Amniotic epithelial cell (primary cell): Measurements from ENCODE around the gene RBPJL.
"Not testable (repeated sequence)": the region's sequence is repeated elsewhere in the genome, so short reads cannot be mapped to it uniquely, and the experiment has no call there.

Experiments used
- DNase-seq: peaks from one replicate; pipeline ENCODE4 v3.0.0-alpha.2; 2010; ENCODE audit warnings: low read depth

RBPJL gene

DNA sequence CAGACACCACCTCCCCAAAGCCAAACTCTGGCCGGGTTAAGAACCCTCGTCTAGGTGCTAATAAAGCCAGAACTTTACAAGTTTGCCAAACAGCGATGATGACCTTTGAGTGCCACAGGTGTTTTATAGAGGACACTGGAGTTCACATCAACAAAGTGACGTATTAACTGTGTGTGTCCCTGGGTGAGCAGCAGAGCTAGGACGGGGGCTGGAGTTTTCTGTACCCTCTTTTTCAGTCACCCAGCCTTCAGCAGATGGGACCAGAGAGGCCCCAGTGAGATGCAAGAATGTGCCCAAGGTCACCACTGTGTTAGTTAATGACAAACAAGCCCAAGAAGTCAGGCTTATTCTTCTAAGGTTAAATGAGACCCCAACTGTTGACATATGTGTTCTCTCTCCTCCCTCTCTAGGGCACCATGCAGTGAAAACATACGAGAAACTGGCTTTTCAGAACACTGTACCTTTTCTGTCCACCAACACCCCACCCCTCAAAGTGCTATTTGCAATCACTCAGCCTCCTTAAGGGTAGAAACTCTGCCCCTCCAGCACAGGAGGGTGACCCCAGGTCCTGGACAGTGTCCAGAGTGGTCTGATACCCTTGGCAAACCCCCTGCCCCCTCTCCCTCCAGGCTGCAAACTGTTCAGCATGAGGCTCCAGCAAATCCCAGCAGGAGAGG is 36.4 kb downstream of the RBPJL start:
- no peak for DNase-seq

DNA sequence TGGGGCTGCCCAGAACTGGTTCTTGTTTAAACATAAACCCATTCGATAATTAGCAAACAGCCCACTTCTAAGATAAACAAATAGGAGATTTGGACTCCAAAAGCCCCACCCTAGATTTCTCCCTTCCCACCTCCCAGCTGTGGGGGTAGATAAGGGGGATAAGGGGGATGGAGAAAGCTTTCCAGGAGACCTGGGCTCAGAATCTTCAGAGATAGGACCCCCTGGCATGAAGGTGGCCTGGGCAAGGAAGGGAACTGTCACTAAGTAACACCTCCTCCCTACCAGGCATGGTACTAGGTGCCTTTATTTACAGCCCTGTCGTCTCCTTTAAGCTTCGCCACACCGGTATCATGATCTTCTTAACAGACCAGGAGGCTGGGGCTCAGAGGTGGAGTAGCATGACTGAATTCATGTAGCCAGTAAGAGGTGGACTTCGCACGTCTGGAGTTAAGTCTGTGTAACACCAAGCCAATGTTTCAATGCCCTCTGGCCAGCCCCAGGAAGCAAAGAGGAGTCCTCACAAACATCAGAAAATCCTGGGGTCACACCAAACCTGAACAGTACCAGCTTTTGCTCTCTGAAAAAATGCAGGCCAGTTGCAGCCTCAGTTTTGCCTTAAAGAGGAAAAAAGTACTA is 37.0 kb downstream of the RBPJL start:
- DNase-seq = peak; percentile 30

DNA sequence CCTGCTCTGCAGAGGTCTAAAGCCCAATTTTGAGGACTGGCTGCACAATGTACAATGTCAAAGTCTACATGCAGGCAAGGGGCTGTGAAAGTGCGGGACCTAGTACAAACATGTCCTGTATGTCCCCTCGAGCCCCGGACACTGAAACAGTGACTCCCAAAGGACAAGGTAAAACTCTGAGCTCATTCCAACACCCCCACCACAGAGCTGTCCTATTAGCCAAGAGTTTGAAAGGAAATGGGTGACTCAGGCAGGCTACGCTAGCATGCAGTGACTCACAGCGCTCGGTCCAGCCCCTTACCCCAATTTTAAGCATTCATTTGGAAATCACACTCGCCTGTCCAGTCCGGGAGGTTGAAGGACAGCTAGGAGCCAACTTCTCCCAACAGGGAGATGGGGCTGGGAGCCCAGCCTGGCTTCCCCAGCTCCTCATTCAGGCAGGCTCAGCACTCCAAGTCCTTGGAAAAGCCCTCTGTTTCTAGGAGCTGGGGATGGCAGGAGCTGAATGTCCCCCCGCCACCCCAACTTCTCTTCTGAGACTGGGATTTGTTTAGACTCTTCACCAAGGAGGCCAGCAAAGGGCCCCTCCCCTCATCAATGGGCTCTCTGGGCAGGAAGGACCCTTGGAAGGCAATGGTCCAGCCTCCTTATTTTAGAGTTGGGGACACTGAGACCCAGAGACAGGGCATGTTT is 37.7 kb downstream of the RBPJL start:
- DNase-seq = peak; percentile 88

DNA sequence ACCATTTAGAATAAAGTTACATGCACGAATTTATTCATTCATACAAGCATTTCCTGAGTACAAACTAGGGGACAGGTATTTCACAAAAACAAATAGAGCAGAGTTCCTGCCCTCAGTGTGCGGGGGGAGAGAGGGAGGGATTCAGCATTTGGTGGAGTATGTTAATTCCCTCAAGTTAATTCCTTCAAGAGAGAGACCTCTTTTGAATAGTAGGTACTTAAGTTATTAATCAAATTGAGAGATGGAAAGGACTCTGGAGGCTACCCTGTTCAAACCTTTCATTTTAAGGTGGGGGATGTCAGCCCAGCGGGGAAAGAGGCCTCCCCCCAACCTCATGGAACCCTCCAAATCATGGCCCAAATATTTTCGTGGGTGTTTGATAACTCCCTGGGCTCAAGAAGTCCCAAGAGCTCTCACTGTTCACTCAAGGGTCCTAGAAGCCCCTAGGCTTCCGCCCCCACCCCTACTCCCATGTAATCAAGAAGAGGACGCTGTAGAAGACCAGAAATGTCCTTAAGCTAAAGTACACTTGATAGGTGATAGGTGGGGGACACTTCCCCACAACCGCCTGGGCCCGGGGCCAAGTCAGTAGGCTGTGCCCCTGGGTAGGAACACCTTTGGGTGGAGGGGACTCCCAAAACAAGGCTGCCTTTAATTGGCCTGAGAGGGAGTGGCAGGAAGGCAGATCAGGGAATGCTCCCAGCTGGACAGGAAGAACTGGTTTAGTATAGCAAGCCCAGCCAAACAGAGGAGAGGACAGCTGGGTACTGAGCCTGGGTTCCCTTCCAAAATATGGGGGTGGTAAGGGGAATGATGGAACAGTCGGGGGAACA is 38.7 kb downstream of the RBPJL start:
- DNase-seq = no peak

DNA sequence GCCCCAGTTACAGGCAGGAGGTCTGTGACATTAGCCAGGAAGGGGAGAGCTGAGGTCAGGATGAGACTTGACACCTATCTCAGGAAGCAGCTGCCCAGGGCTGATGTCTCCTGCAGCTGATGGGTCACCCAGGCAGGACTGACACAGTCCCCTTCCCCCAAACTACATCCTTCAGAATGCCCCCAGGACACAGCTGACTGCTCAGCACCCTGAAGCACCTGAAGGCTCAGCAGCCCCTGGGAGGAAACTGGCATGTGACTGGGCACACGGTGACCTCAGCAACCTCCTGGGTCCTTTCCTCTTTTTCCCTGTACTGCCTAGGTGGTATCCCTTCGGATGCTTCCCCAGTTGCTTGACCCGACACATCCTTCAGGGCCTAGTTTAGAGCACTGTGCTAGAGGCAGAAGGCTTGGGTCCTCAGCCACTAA is 39.7 kb downstream of the RBPJL start:
- no peak for DNase-seq

DNA sequence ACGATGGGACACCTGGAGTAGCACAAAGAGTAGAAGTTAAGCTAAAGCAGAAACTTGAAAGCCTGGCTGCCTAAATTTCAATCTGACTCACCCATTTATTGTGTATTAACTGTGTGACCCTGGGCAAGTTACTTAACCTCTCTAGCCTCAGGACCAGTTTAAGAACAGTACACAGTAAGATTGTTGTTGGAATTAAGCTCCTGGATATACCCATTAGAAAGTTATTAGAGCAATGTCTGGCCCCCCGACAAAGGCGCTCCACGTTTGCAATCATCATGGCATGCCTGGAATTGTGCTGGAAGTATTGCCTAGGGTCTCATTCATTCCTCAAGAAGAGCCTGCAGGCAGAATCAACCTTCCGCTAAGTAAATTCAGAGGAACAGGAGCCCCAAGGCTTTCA is 40.2 kb downstream of the RBPJL start:
- no peak for DNase-seq

GRCh38 chr20:45347297-45347935 is 40.8 kb downstream of the RBPJL start:
- no peak for DNase-seq

- peak; percentile 40 for DNase-seq
Measured at GRCh38 chr20:45347936-45348778, 41.5 kb downstream of the RBPJL start, which contains the start of gene SDC4. Gene SDC4 (minus strand): TSS chr20:45348424. CDS start chr20:45348384, 40 bp downstream.

GRCh38 chr20:45350217-45350616 is 43.6 kb downstream of the RBPJL start:
- DNase-seq = no peak

GRCh38 chr20:45350795-45351194 is 44.2 kb downstream of the RBPJL start:
- DNase-seq = not testable (repeated sequence)

DNA sequence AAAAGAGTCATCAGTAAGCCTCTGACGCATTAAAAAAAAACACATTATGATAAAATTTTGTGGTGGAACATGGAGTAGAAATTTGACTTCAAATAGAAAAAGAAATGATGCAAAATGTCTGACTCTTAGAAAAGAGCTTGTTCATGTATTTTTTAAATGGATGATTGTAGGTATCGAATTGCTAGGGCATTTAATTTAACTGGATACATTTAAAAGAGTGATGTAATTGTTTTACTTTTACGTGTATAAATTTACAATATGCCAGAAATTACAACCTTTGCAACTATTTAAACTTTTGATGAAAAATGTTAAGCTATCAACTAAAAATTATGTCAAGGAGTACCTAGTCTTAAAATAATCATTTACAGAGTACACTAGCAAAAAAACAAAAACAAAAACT is 46.1 kb downstream of the RBPJL start:
- DNase-seq = no peak

DNA sequence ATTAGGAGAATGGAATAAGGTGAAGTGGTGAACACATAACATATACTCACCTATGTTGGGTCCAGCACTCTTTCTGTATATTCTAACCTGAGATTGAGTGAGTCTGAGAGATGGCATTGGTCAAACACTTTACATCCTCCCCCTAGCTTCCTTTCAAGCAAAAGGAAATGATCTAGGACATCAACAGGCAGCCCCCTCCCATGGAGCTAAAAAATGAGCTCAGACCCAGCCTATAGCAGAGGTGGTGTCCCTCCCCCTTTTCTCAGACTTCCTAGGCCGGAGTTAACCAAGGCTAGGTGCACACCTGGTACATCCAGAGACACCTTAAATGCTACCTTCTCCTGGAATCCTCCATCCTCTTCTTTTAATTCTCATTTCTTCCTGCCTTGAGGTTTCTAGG is 47.1 kb downstream of the RBPJL start:
- DNase-seq = no peak

GRCh38 chr20:45354423-45355208 is 48.0 kb downstream of the RBPJL start:
- DNase-seq = peak; percentile 95

GRCh38 chr20:45355209-45356084 is 48.8 kb downstream of the RBPJL start:
- DNase-seq = peak; percentile 89

GRCh38 chr20:45358282-45359068 is 51.8 kb downstream of the RBPJL start:
- peak; percentile 83 for DNase-seq

- DNase-seq = peak; percentile 56
Measured at GRCh38 chr20:45359069-45359405, 52.4 kb downstream of the RBPJL start.

GRCh38 chr20:45359406-45360148 is 52.9 kb downstream of the RBPJL start:
- peak; percentile 81 for DNase-seq

DNA sequence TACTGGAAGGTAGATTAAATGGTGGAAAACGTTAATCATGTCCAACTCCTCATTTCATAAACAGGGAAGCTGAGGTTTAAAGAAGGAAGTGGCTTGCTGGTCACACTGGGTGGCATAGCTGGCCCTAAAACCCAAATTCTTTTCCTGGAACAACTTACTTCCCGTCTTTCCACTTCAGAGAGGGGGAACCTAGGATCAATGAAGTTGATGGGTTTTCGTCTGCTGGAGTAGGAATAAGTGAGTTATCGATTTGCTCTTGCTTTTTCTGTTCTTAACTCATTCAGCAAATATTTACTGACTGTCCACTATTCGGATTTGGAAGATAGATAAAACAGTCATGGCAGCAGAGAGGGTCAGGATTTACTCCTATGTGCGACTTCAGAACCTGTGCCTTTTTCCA is 55.2 kb downstream of the RBPJL start:
- no peak for DNase-seq
